GM20431 (cell line): ENCODE results near the gene ERC1.
"Not testable (repeated sequence)": the region's sequence is repeated elsewhere in the genome, so short reads cannot be mapped to it uniquely, and the experiment has no call there.

Source experiments
- in situ Hi-C: fragments of 300-500 bp; cut with MseI, MboI; formaldehyde crosslinking; loops from one replicate; pipeline ENCODE4 v1.15.0; 2020; ENCODE audit warnings: low sequenced_read_pairs; ENCODE audit not compliant: unreplicated experiment

The ERC1 gene

GRCh38 chr12:1174659-1175058, 183.6 kb downstream of the ERC1 start:
- in situ Hi-C loops, result no loop called here

GRCh38 chr12:1176191-1176590, 185.2 kb downstream of the ERC1 start:
- in situ Hi-C loops, result no loop called here

- in situ Hi-C loops, result no loop called here
These were observed 188.1 kb downstream of the ERC1 start for GRCh38 chr12:1179128-1179527.

GRCh38 chr12:1182069-1182468, 191.0 kb downstream of the ERC1 start:
- in situ Hi-C loops, result no loop called here

GRCh38 chr12:1184402-1184801, 193.4 kb downstream of the ERC1 start:
- in situ Hi-C loops, result no loop called here

GRCh38 chr12:1185460-1186182, 194.6 kb downstream of the ERC1 start:
- in situ Hi-C loops, result no loop called here

- in situ Hi-C loops, result no loop called here
These were observed 195.3 kb downstream of the ERC1 start for GRCh38 chr12:1186298-1186697.

GRCh38 chr12:1188016-1188415, 197.0 kb downstream of the ERC1 start:
- in situ Hi-C loops, result no loop called here

- in situ Hi-C loops, result no loop called here
These were observed 198.1 kb downstream of the ERC1 start for GRCh38 chr12:1189163-1189562.

- in situ Hi-C loops, result no loop called here
These were observed 204.5 kb downstream of the ERC1 start for GRCh38 chr12:1195513-1195912.

- in situ Hi-C loops, result no loop called here
These were observed 206.4 kb downstream of the ERC1 start for GRCh38 chr12:1197264-1198018.

GRCh38 chr12:1198854-1199253, 207.8 kb downstream of the ERC1 start:
- in situ Hi-C loops, result not testable (repeated sequence)

- in situ Hi-C loops, result no loop called here
These were observed 208.7 kb downstream of the ERC1 start for GRCh38 chr12:1199700-1200099.

- in situ Hi-C loops, result no loop called here
These were observed 210.0 kb downstream of the ERC1 start for GRCh38 chr12:1201030-1201429.

GRCh38 chr12:1201886-1202285, 210.9 kb downstream of the ERC1 start:
- in situ Hi-C loops, result no loop called here

GRCh38 chr12:1203735-1204019, 212.7 kb downstream of the ERC1 start:
- in situ Hi-C loops, result no loop called here

- in situ Hi-C loops, result no loop called here
These were observed 213.6 kb downstream of the ERC1 start for GRCh38 chr12:1204581-1205121.

GRCh38 chr12:1205512-1206060, 214.6 kb downstream of the ERC1 start:
- in situ Hi-C loops, result no loop called here

GRCh38 chr12:1206118-1206734, 215.2 kb downstream of the ERC1 start:
- in situ Hi-C loops, result no loop called here

- in situ Hi-C loops, result no loop called here
These were observed 216.3 kb downstream of the ERC1 start for GRCh38 chr12:1207276-1207675.

- in situ Hi-C loops, result not testable (repeated sequence)
These were observed 217.7 kb downstream of the ERC1 start for GRCh38 chr12:1208719-1209118.
